GM12873 (cell line): ENCODE measurements around the gene LMNTD2.

Source experiments
- CTCF ChIP-seq: IDR thresholded peaks from 2 replicates; pipeline ENCODE4 v1.5.1; 2012; ENCODE audit warnings: low read depth, mild to moderate bottlenecking, moderate library complexity, low read length, control low read depth; ENCODE audit not compliant: insufficient read depth; ENCODE audit errors: missing control alignments

Gene LMNTD2

GRCh38 chr11:553083-553987 is 7.2 kb downstream of the LMNTD2 start:
- no peak for TF ChIP-seq CTCF

GRCh38 chr11:551596-551995 is 8.9 kb downstream of the LMNTD2 start:
- no peak for TF ChIP-seq CTCF

- no peak for TF ChIP-seq CTCF
Observed at GRCh38 chr11:551131-551530, 9.4 kb downstream of the LMNTD2 start.

- no peak for TF ChIP-seq CTCF
Observed at GRCh38 chr11:550746-551085, 9.8 kb downstream of the LMNTD2 start.

DNA sequence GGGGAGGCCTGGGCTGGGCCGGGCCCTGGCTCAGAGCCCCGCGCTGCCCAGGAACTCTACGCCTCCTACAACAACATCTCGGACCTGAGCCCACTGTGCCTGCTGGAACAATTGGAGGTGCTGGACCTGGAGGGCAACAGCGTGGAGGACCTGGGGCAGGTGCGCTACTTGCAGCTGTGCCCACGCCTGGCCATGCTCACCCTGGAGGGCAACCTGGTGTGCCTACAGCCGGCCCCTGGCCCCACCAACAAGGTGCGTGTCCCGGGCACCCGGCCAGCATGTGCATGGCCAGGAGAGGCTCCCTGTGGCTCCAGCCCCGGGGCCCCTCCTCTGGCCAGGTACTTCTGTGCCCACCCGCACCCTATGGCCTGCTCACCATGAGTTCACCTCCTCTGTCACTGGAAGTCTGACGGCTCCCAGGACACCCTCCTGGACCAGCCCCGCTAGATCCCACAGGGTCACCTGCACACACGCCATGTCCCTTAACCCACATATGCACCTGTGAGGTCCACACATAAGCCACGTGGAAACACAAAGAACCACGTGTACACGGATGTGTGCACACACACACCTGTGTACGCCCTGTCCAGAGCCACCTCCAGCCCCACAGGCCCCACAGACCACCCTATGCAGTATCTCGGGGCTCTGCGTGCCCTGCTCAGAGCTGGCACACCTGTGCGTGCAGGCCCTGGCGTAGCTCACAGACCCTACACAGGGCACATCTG is 10.4 kb downstream of the LMNTD2 start:
- no peak for TF ChIP-seq CTCF

DNA sequence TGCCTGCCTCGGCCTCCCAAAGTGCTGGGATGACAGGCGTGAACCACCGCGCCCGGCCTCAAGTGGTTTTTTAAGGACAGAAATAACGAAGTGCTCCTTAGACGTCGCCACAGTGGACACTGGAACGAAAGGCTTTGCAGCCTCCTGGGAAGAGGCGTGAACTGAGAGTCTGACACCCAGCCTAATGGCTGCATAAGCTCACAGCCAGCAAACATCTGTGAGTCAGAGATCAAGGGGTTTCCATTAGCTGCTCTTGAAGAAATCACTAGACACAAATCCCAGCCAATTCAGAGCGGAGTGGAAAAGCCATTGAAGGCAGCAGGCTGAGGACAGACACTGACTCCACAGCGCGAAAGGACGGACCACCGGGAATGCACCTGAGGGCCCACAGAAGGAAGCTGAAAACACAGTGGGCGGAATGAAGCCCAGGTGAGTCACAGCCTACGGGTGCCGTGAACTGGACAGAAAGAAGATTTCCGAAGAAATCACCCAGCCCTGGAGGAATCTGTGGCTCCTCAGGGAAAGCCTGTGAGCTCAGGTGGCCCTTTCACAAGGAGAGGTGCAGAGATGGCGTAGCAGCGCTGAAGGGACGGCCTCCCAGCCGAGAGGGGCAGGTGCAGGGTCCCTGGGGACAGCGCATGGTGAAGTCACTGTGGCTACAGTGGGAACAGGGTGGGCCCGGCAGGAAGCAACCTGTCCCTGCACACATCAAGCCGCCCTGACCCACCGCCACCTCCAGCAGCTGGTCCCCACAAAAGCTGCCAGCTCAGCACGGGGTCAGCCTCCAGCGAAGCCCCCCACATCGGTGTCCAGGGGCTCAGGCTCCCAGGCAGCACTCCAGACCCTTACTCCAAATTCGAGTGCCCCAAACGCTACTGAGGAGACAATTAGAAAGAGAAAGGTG is 11.6 kb downstream of the LMNTD2 start:
- no peak for TF ChIP-seq CTCF
